ENCODE measurements around the gene ROR1.

The ROR1 gene

GRCh38 chr1:63943393-63943792 is 169.6 kb downstream of the ROR1 start:
- no peak for DNase-seq

GRCh38 chr1:63945943-63946342 is 172.1 kb downstream of the ROR1 start:
- DNase-seq, result no peak

GRCh38 chr1:63946866-63947491 is 173.2 kb downstream of the ROR1 start:
- DNase-seq, result no peak

GRCh38 chr1:63947904-63948303 is 174.1 kb downstream of the ROR1 start:
- no peak for DNase-seq

GRCh38 chr1:63950023-63950422 is 176.2 kb downstream of the ROR1 start:
- DNase-seq, result no peak

- no peak for DNase-seq
These were observed 177.5 kb downstream of the ROR1 start for GRCh38 chr1:63951059-63951946.

GRCh38 chr1:63954187-63954586 is 180.4 kb downstream of the ROR1 start:
- no peak for DNase-seq

- DNase-seq, result no peak
These were observed 181.7 kb downstream of the ROR1 start for GRCh38 chr1:63955370-63956145.

GRCh38 chr1:63958556-63958955 is 184.7 kb downstream of the ROR1 start:
- DNase-seq, result no peak

- no peak for DNase-seq
These were observed 186.5 kb downstream of the ROR1 start for GRCh38 chr1:63960326-63960725.

GRCh38 chr1:63966016-63966415 is 192.2 kb downstream of the ROR1 start:
- no peak for DNase-seq

GRCh38 chr1:63967901-63968300 is 194.1 kb downstream of the ROR1 start:
- DNase-seq, result no peak

GRCh38 chr1:63968663-63969440 is 195.0 kb downstream of the ROR1 start:
- no peak for DNase-seq

GRCh38 chr1:63969441-63969901 is 195.7 kb downstream of the ROR1 start:
- DNase-seq, result no peak

- no peak for DNase-seq
These were observed 197.7 kb downstream of the ROR1 start for GRCh38 chr1:63971557-63971956.

GRCh38 chr1:63973005-63973419 is 199.2 kb downstream of the ROR1 start:
- DNase-seq, result no peak

GRCh38 chr1:63974966-63975365 is 201.1 kb downstream of the ROR1 start:
- no peak for DNase-seq

- no peak for DNase-seq
These were observed 201.7 kb downstream of the ROR1 start for GRCh38 chr1:63975481-63975880.

GRCh38 chr1:63976006-63976405 is 202.2 kb downstream of the ROR1 start:
- DNase-seq, result no peak

- DNase-seq, result no peak
These were observed 203.6 kb downstream of the ROR1 start for GRCh38 chr1:63977466-63977865.

GRCh38 chr1:63980740-63981407 is 207.1 kb downstream of the ROR1 start:
- DNase-seq, result no peak

- no peak for DNase-seq
These were observed 207.6 kb downstream of the ROR1 start for GRCh38 chr1:63981408-63981773.

Data from stimulated activated CD4-positive, alpha-beta T cell treated with anti-CD3 and anti-CD28 coated beads, Interleukin-2, amount 100 ng/mL, for 24 hours (primary cell).